HepG2 (cell line): ENCODE data around the gene GLOD4. TPM values are rescaled to one million over a fixed set of nuclear protein-coding genes. Genes with fewer than 3 reads are reported as not detected.
"Not testable (repeated sequence)": the region's sequence is repeated elsewhere in the genome, so short reads cannot be mapped to it uniquely, and the experiment has no call there.

Experiments
- ATAC-seq: fragments of 200-7000 bp; cut with Tn5 transposase; 3 replicates; pipeline ENCODE4 v1.9.1; 2020; ENCODE audit warnings: mild to moderate bottlenecking, moderate library complexity
- BruUV-seq: library from RNA; stranded (reverse); fragments of 400-500 nt; replicated peaks from 2 replicates; lab custom pipeline; 2021; lab: Mats Ljungman, UMichigan
- CTCF ChIA-PET: fragments of 300-600 bp; formaldehyde crosslinking; extraction: SDS; loops from one replicate; lab custom pipeline; 2021; ENCODE audit warnings: low total read pairs, inconsistent platforms, low intra/inter-chr PET ratio; lab: Yijun Ruan, JAX
- POLR2A ChIA-PET: fragments of 350-600 bp; sonication (Branson Sonifier 250); formaldehyde crosslinking; loops from one replicate; lab custom pipeline; 2020; ENCODE audit warnings: antibody characterized with exemption, inconsistent platforms; lab: Yijun Ruan, JAX
- DNase-seq: peaks from one replicate; pipeline ENCODE4 v3.0.0-alpha.2; 2015; ENCODE audit warnings: low spot score
- FAIRE-seq: peaks from 3 replicates; lab custom pipeline; 2011; peaks lifted over from hg19 to GRCh38; lab: Jason Lieb, UNC
- H2AFZ ChIP-seq: one replicate; pipeline ENCODE4 v1.6.1; 2011; ENCODE audit warnings: low read length, inconsistent platforms
- H3K27ac ChIP-seq: fragments of 300-600 bp; 3 replicates; pipeline ENCODE4 v1.8.0; 2011; ENCODE audit warnings: mixed run types, mild to moderate bottlenecking, mixed read lengths, low read length, inconsistent platforms; ENCODE audit not compliant: insufficient read depth; ENCODE audit errors: extremely low read length
- H3K27me3 ChIP-seq, 2 experiments: fragments of 200-600 bp in 1 of 2; 2 replicates in 1 of 2; 3 replicates in 1 of 2; pipeline versions ENCODE4 v1.6.0 to v1.8.0; 2011; ENCODE audit warnings: low read length in 2 of 2, mild to moderate bottlenecking in 2 of 2, moderate library complexity in 2 of 2, inconsistent platforms in 1 of 2; ENCODE audit not compliant: insufficient read depth in 2 of 2, control insufficient read depth in 1 of 2
- H3K36me3 ChIP-seq, 2 experiments: fragments of 200-600 bp in 1 of 2; replicated peaks in 1 of 2; 2 replicates in 1 of 2; 3 replicates in 1 of 2; pipeline versions ENCODE4 v1.5.1 to v1.8.0; 2011; ENCODE audit warnings: low read length in 2 of 2, inconsistent platforms in 1 of 2; ENCODE audit not compliant: insufficient read depth in 2 of 2, control insufficient read depth in 1 of 2
- H3K4me1 ChIP-seq: 2 replicates; pipeline ENCODE4 v1.5.1; 2012; ENCODE audit warnings: low read length, inconsistent platforms; ENCODE audit not compliant: insufficient read depth
- H3K4me2 ChIP-seq: 2 replicates; pipeline ENCODE4 v1.6.0; 2011; ENCODE audit warnings: low read depth, low read length, inconsistent platforms
- H3K4me3 ChIP-seq, 3 experiments: fragments of 200-600 bp in 1 of 3; sonication (generic), shearing (Covaris generic) in 1 of 3; replicated peaks in 1 of 3; 2 replicates each; pipeline ENCODE4 v1.5.1; 2011 to 2016; ENCODE audit warnings: low read length in 3 of 3, inconsistent platforms in 2 of 3, low read depth in 2 of 3, mild to moderate bottlenecking in 2 of 3, control low read depth in 1 of 3, mixed read lengths in 1 of 3; ENCODE audit not compliant: insufficient read depth in 1 of 3
- H3K79me2 ChIP-seq: one replicate; pipeline ENCODE4 v1.6.1; 2011; ENCODE audit warnings: low read length, inconsistent platforms; ENCODE audit not compliant: insufficient read depth
- H3K9ac ChIP-seq: 2 replicates; pipeline ENCODE4 v1.6.0; 2011; ENCODE audit warnings: mild to moderate bottlenecking, low read depth, low read length, inconsistent platforms; ENCODE audit not compliant: insufficient read depth
- H3K9me3 ChIP-seq: 2 replicates; pipeline ENCODE4 v1.5.1; 2012; ENCODE audit warnings: mild to moderate bottlenecking, low read length
- H4K20me1 ChIP-seq: 2 replicates; pipeline ENCODE4 v1.6.0; 2011; ENCODE audit warnings: inconsistent platforms, mild to moderate bottlenecking, low read length, moderate library complexity; ENCODE audit not compliant: insufficient read depth
- NFRKB ChIP-seq: fragments of 450-650 bp; IDR thresholded peaks from 2 replicates; pipeline ENCODE4 v1.6.1; 2017
- ZFP82 ChIP-seq: sonication (generic); formaldehyde crosslinking; IDR thresholded peaks from 2 replicates; pipeline ENCODE4 v1.5.1; 2020; ENCODE audit warnings: mild to moderate bottlenecking, missing genetic modification reagents, borderline replicate concordance
- ZNF446 ChIP-seq: sonication (generic); formaldehyde crosslinking; IDR thresholded peaks from 2 replicates; pipeline ENCODE4 v1.5.0; 2020; ENCODE audit warnings: mild to moderate bottlenecking, missing genetic modification reagents
- WGBS: methylation state at CpG from one replicate; pipeline ENCODE4 v1.1.6; 2017; ENCODE audit warnings: low lambda C conversion rate; 5-methylcytosine and 5-hydroxymethylcytosine counted together
- in situ Hi-C: cut with HindIII; loops from 2 replicates; pipeline ENCODE4 v1.10.0; 2017; ENCODE audit warnings: low pct_unique_long_range_greater_than_20kb; ENCODE audit not compliant: extremely low pct_ligation_motif_present
- intact Hi-C: fragments of 100-400 bp; cut with micrococcal nuclease; formaldehyde crosslinking; loops from one replicate; pipeline ENCODE4 v1.10.0; 2022; ENCODE audit not compliant: unreplicated experiment
- polyA plus RNA-seq, 8 experiments: library from polyadenylated mRNA; depleted of rRNA in 3 of 8; stranded (reverse) in 7 of 8; unstranded in 1 of 8; fragments of >200 nt; fragmentation: Illumina TruSeq in 4 of 8; extraction: Trizol in 4 of 8; gene quantifications; 2 replicates each; pipeline versions ENCODE4 v1.2.1 to v1.2.3, GENCODE V29; 2011 to 2016; ENCODE audit warnings: low read depth in 4 of 8, missing spikeins in 1 of 8, mixed read lengths in 1 of 8; ENCODE audit not compliant: insufficient read depth in 1 of 8
- total RNA-seq, 5 experiments: library from RNA; depleted of rRNA; stranded (reverse); fragments of >200 nt; fragmentation: Illumina TruSeq; extraction: Trizol; gene quantifications; 2 replicates each; pipeline ENCODE4 v1.2.3, GENCODE V29; 2016; ENCODE audit warnings: low read depth in 1 of 5
- TF ChIP-seq, protein P1 (sequence below): sonication (generic); formaldehyde crosslinking; IDR thresholded peaks from 2 replicates; pipeline ENCODE4 v1.4.0; 2020; ENCODE audit warnings: missing genetic modification reagents

The GLOD4 gene
- total and polyA plus RNA-seq, 2 of the 13 experiments (the other 11 are each of a cell fraction or from before 2014, with no cell fraction given) = 53.7 to 87.8 TPM

- Histone ChIP-seq H3K9me3 (no peaks in the 10 kb centered on the region), H4K20me1 (no peaks in the 10 kb centered on the region), H3K27ac (peak overlapping the region; percentile 72), H3K36me3 (peaks cover 17 to 28% of the 10 kb centered on the region in 2 experiments), H3K4me1 (peaks cover 31% of the 10 kb centered on the region), H3K79me2 (peaks cover 30% of the 10 kb centered on the region), H3K27me3 (no peaks in the 10 kb centered on the region)
- ATAC-seq = no peak
- no peak for DNase-seq
- in situ Hi-C loops (no loop called here), intact Hi-C loops (no loop called here)
- WGBS = 48% methylated on average over 8 of the region's 8 CpGs
- CTCF ChIA-PET = no interaction called here
- BruUV-seq = no TSS peak
- TF ChIP-seq NFRKB (no peak), ZFP82 (CRISPR knock-in tag) (no peak)
- TF ChIP-seq, protein P1, sequence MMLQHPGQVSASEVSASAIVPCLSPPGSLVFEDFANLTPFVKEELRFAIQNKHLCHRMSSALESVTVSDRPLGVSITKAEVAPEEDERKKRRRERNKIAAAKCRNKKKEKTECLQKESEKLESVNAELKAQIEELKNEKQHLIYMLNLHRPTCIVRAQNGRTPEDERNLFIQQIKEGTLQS = no peak
- TF ChIP-seq, all 625 proteins: peak for 0
- H3K4me2 ChIP-seq = peak overlapping the region; percentile 85
- POLR2A ChIA-PET = no interaction called here
- H2AFZ ChIP-seq = no peak overlapping the region
- peak overlapping the region; percentile 90 for H3K9ac ChIP-seq
- H3K4me3 ChIP-seq = peak overlapping the region; percentile 74 to 84 (median 78)
- FAIRE-seq = no peak
Observed at GRCh38 chr17:750431-751037, 31.5 kb downstream of the GLOD4 start.

GRCh38 chr17:749359-749758, 32.7 kb downstream of the GLOD4 start:
- H3K9ac ChIP-seq, in situ Hi-C loops, DNase-seq, BruUV-seq, H3K4me3 ChIP-seq, H3K27ac ChIP-seq, H2AFZ ChIP-seq, ATAC-seq, H3K9me3 ChIP-seq, H3K27me3 ChIP-seq, FAIRE-seq, intact Hi-C loops, CTCF ChIA-PET, H4K20me1 ChIP-seq: not testable (repeated sequence)
- POLR2A ChIA-PET = interaction anchor here (0.6 kb wide), 1 partner anchor 14 kb away, joined by 4 read pairs; no protein-coding TSS in a partner anchor
- H3K79me2 ChIP-seq = peaks cover 30% of the 10 kb centered on the region
- peak overlapping the region; percentile 85; the same call in 1 of the 2 replicates for H3K4me2 ChIP-seq
- H3K4me1 ChIP-seq = peaks cover 42% of the 10 kb centered on the region
- peak; percentile 67; the same call in 1 of the 2 replicates for TF ChIP-seq ZNF446
- peaks cover 21 to 40% of the 10 kb centered on the region in 2 experiments for H3K36me3 ChIP-seq
- WGBS = 95% methylated on average over 3 of the region's 7 CpGs
